Osteocyte (in vitro differentiated cells): Measurements from ENCODE around the gene TTLL1. TPM values are rescaled to one million over a fixed set of nuclear protein-coding genes. Genes with fewer than 3 reads are reported as not detected.
A peak's percentile ranks its signal among the peaks of the same experiment; 100 is the strongest.
"Not testable (repeated sequence)": the region's sequence is repeated elsewhere in the genome, so short reads cannot be mapped to it uniquely, and the experiment has no call there.

Experiments used
- DNase-seq: peaks from one replicate; pipeline ENCODE4 v3.0.0; 2021; ENCODE audit warnings: mixed read lengths; ENCODE audit not compliant: unreplicated experiment; ENCODE audit errors: extremely low spot score
- H3K27ac Mint-ChIP-seq: one replicate; pipeline ENCODE4 v1.8.0; 2021; ENCODE audit warnings: mild to moderate bottlenecking, mixed read lengths; ENCODE audit not compliant: unreplicated experiment
- H3K27me3 Mint-ChIP-seq: one replicate; pipeline ENCODE4 v1.8.0; 2021; ENCODE audit warnings: mixed read lengths; ENCODE audit not compliant: unreplicated experiment
- H3K36me3 Mint-ChIP-seq: one replicate; pipeline ENCODE4 v1.8.0; 2021; ENCODE audit warnings: mixed read lengths; ENCODE audit not compliant: unreplicated experiment
- H3K4me1 Mint-ChIP-seq: one replicate; pipeline ENCODE4 v1.8.0; 2021; ENCODE audit warnings: mixed read lengths; ENCODE audit not compliant: unreplicated experiment
- H3K4me3 Mint-ChIP-seq: one replicate; pipeline ENCODE4 v1.8.0; 2021; ENCODE audit warnings: mild to moderate bottlenecking, moderate library complexity, mixed read lengths; ENCODE audit not compliant: unreplicated experiment
- H3K9me3 Mint-ChIP-seq: one replicate; pipeline ENCODE4 v1.8.0; 2021; ENCODE audit warnings: mixed read lengths; ENCODE audit not compliant: unreplicated experiment
- CTCF ChIP-seq: fragments of 200-600 bp; sonication (generic); IDR thresholded peaks from 2 replicates; pipeline ENCODE4 v1.5.0; 2021; ENCODE audit warnings: antibody characterized with exemption, mild to moderate bottlenecking, moderate library complexity
- total RNA-seq: library from RNA; stranded (reverse); gene quantifications from 2 replicates; pipeline ENCODE4 v1.2.1, GENCODE V29; 2021

The TTLL1 gene
- total RNA-seq, 1 donor from 2014 or later, result 16.5 TPM

- no peak for DNase-seq
- H3K27me3 Mint-ChIP-seq, result no peaks in the 10 kb centered on the region
These were observed 88.6 kb downstream of the TTLL1 start for GRCh38 chr22:43000441-43001175.

GRCh38 chr22:42997582-42998090 lies 91.6 kb downstream of the TTLL1 start:
- Mint-ChIP-seq H3K36me3 (peaks cover 6% of the 10 kb centered on the region), H3K4me1 (peaks cover 71% of the 10 kb centered on the region), H3K27ac (no peak overlapping the region), H3K9me3 (no peaks in the 10 kb centered on the region), H3K4me3 (no peak overlapping the region), H3K27me3 (no peaks in the 10 kb centered on the region)
- TF ChIP-seq CTCF, result no peak
- DNase-seq, result no peak

More at GRCh38 chr22:43000441-43001175, 88.6 kb downstream of the TTLL1 start:
- Mint-ChIP-seq H3K4me1 (peaks cover 60% of the 10 kb centered on the region), H3K36me3 (peaks cover 6% of the 10 kb centered on the region), H3K9me3 (no peaks in the 10 kb centered on the region), H3K4me3 (no peak overlapping the region), H3K27ac (peak overlapping the region; percentile 70)
- no peak for TF ChIP-seq CTCF

GRCh38 chr22:42996646-42997365 lies 92.4 kb downstream of the TTLL1 start:
- no peak for DNase-seq
- H3K9me3 Mint-ChIP-seq, result no peaks in the 10 kb centered on the region
- no peak for TF ChIP-seq CTCF
- H3K36me3 Mint-ChIP-seq, result peaks cover 6% of the 10 kb centered on the region
- no peaks in the 10 kb centered on the region for H3K27me3 Mint-ChIP-seq
- H3K4me1 Mint-ChIP-seq, result peaks cover 68% of the 10 kb centered on the region
- H3K27ac Mint-ChIP-seq, result peak overlapping the region; percentile 27
- H3K4me3 Mint-ChIP-seq, result no peak overlapping the region

- not testable (repeated sequence) for H3K4me3 Mint-ChIP-seq, H3K9me3 Mint-ChIP-seq, H3K36me3 Mint-ChIP-seq, H3K27me3 Mint-ChIP-seq, DNase-seq
- peak overlapping the region; percentile 96 for H3K27ac Mint-ChIP-seq
- H3K4me1 Mint-ChIP-seq, result peaks cover 66% of the 10 kb centered on the region
These were observed 93.5 kb downstream of the TTLL1 start for GRCh38 chr22:42995654-42996053.

GRCh38 chr22:42994917-42995562 lies 94.2 kb downstream of the TTLL1 start:
- H3K36me3 Mint-ChIP-seq, result peaks cover 6% of the 10 kb centered on the region

More at GRCh38 chr22:42994917-42995562, 94.2 kb downstream of the TTLL1 start:
- H3K4me3 Mint-ChIP-seq, result peak overlapping the region; percentile 62
- no peak for TF ChIP-seq CTCF
- H3K27ac Mint-ChIP-seq, result peak overlapping the region; percentile 96
- peaks cover 67% of the 10 kb centered on the region for H3K4me1 Mint-ChIP-seq
- no peaks in the 10 kb centered on the region for H3K27me3 Mint-ChIP-seq
- H3K9me3 Mint-ChIP-seq, result no peaks in the 10 kb centered on the region
- DNase-seq, result no peak
